ENCODE data around the gene CAP2.

DNA sequence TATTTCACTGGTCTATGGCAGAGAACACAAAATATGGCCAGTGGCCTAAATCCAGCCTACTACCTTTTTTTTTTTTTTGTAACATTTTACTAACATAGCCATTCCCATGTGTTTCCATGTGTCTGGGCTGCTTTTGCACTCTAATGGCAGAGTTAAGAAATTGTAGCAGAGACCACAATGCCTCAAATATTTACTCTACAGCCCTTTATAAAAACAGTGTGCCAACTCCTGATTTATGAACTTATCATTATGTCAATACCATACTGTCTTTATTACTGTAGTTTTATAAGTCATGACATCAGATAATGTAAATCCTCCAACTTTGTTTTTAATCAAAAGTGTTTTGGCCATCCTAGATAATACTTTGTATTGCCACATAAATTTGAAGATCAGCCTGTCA lies 27.4 kb upstream of the CAP2 start:
- no peak for TF ChIP-seq GATA3 (IDR thresholded peaks at IDR 0.05; ENCODE audit: low read depth, low read length)
- no peak for TF ChIP-seq GATA2 (IDR thresholded peaks at IDR 0.05; ENCODE audit: low read depth, low read length)
